Measurements from ENCODE around the gene IFIH1.

- no peak for TF ChIP-seq POLR2AphosphoS5 (IDR thresholded peaks at IDR 0.05; ENCODE audit: low read depth)
- TF ChIP-seq CTCF (conservative IDR thresholded peaks at IDR 0.05; ENCODE audit: low read depth in 2 of 2): no peak
Measured at GRCh38 chr2:162293122-162293786, 25.2 kb downstream of the IFIH1 start.

Measured in GM23338 (cell line).